NCI-H1694 (cell line): Measurements from ENCODE around the gene PCLO.

Source experiments
- DNase-seq: peaks from one replicate; lab custom pipeline; 2025; lab: John Stamatoyannopoulos, UW

The PCLO gene

GRCh38 chr7:82839063-82839462 is 323.6 kb downstream of the PCLO start:
- DNase-seq: no peak

GRCh38 chr7:82838314-82838713 is 324.4 kb downstream of the PCLO start:
- no peak for DNase-seq

GRCh38 chr7:82823073-82823472 is 339.6 kb downstream of the PCLO start:
- no peak for DNase-seq

- no peak for DNase-seq
Observed at GRCh38 chr7:82821037-82821436, 341.6 kb downstream of the PCLO start.

GRCh38 chr7:82818171-82818570 is 344.5 kb downstream of the PCLO start:
- DNase-seq: no peak

DNA sequence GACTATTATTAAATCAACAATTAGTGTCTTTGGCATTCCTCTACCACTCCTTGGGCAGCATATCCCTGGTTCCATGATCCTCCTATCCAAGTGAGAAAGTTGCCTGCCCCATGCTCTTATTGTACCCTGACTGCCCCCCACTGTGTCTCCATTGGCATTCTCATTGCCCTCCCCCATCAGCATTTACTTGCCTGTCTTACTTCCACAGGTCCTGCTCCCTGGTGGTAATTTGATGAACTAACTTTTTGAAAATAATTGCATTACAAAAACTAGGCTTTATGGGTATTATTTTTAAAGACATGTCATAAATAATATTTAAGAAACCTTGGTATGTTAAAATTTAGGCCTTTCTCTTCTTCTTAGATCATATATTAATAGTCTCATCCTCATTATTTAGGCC is 346.4 kb downstream of the PCLO start:
- no peak for DNase-seq

DNA sequence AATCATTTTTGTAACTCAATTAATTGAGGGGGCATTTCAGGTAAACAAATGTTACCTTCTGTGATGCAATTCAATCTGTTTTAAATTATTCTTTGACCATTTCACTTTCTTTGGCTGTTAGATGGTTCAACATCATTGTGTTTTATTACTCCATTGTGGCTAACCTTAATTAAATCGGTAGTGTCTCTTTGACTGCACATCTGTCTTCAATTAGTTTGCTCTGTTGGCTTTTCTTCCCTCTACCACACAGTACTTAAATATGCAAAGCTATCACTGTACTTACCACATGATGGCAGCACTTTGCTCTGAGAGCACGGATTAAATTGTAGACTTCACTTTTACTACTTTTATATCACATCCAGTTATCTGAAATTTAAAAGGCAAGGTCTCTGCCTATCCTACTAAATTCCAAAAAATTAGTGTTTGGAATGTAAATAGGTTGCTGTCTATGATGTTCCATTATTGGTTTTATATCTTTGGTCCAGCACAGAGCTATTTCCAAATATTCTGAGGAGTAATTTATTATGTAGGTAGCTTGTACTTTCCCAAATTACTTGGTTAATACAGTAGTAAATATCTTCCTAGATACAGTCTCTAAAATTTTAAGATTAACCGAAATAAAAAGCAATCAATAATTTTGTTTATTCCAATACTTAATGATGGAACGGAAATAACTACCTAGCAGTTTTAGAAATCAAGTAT is 352.0 kb downstream of the PCLO start:
- peak; percentile 68 for DNase-seq

- no peak for DNase-seq
Observed at GRCh38 chr7:82808633-82809032, 354.1 kb downstream of the PCLO start.

DNA sequence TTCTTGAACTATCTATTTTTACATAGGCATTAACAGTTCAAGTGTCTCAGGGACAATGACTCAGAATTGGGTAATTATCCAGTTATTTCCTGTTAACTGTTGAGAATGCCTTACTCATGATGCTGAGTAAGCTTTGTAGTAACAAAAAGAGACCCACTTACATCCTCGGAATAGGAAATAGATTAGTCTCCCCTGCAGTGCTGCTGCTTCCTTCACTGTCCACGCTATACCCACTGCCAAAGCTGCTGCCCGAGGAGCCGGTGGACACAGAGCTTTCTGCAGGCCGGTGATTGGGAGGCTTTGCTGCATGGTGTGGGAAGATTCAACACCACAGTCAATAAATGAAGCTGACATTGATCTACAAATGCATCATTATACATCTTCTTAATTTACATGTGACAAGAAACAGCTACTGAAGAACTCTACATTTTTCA is 357.1 kb downstream of the PCLO start:
- DNase-seq: no peak

- DNase-seq: no peak
Observed at GRCh38 chr7:82803411-82803810, 359.3 kb downstream of the PCLO start.

DNA sequence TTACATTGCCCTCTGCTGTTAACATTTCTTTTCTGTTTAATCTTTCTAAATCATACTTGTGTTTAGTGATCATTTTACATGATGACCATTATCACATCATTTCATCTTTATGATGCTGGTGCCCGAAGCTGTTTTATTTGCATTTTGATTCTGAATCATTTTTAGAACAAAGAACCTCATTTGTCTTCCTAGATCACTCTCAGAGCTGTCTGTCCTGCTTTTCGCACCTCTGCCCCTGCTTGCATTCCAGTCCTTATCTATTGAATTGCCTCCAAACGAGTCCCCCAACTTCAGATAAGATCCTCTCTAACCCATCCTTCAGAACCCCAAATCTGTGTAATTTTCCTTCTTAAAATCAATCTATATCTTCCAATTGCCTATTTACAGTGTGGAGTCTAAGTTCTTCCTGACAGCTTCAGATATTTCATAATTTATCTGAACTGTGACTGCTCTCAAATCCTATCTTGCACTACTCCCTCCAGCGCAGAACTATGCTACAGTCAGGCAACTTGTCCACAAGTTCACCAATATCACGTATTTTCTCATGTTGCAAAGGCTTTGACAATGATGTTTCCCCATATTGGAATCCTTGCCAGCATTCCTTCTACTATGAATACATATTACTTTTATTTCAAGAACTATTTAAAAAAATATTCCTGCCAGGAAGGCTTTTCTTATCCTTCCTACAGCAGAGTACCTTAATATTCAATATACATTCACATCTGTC is 372.6 kb downstream of the PCLO start:
- DNase-seq: no peak

DNA sequence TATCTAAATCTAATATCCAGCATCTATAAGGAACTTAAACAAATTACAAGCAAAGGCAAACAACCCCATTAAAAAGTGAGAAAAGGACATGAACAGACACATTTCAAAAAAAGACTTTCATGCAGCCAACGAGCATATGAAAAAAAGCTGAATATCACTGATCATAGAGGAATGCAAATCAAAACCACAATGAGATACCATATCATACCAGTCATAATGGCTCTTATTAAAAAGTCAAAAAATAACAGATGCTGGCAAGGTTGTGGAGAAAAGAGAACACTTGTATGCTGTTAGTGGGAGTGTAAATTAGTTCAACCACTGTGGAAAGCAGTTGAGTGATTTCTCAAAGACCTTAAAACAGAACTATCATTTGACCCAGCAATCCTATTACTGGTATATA is 384.7 kb downstream of the PCLO start:
- no peak for DNase-seq

DNA sequence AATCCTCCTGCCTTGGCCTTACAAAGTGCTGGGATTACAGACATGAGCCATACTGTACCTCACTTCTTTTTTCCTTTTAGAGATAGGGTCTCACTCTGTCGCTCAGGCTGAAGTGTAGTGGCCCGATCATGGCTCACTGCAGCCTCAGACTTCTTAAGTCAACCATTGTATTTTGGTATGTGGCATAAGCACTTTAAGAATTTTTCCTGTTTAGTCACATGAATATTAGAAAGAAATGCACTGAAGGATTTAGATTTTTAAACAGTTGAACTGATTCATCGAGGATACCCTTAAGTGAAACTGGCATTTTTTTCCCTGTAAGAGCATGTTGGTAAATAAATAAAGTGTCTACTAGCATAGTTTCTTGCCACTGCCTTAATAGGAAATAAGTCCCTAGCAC is 399.8 kb downstream of the PCLO start:
- DNase-seq: no peak

DNA sequence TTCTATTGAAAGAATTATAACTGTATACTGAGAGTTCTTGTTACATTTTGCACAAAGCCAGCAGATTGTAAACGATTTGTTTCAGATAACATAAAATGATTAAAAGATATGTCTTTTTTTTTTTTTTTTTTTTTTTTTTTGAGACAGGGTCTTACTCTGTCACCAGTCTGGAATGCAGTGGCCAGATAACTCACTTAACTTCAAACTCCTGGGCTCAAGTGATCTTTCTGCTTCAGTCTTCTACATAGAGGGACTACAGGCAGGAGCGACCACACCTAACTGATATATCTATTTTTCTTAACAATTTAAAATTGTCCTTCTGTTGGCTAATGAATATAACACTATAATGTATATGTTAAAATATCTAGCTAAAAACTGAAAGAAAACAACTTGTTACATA is 401.9 kb downstream of the PCLO start:
- DNase-seq: no peak

DNA sequence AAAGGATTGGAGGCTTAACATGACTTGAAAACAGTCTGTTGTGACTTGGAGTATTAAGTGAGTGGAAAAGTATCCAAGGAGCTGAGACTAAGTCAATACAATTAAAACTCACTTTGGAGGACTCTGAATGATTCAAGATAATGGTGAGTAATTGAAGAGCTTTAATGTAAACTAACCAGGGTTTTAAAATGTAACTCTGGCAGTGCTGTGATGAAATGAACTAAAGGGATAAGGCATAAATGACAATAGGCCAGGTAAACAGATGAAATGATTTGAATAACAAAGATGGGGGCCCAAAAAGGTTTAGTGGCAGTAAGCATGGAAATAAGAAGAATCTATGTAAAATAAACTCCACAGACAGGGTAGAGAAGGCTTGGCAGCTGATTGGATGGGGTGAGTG is 402.6 kb downstream of the PCLO start:
- no peak for DNase-seq

DNA sequence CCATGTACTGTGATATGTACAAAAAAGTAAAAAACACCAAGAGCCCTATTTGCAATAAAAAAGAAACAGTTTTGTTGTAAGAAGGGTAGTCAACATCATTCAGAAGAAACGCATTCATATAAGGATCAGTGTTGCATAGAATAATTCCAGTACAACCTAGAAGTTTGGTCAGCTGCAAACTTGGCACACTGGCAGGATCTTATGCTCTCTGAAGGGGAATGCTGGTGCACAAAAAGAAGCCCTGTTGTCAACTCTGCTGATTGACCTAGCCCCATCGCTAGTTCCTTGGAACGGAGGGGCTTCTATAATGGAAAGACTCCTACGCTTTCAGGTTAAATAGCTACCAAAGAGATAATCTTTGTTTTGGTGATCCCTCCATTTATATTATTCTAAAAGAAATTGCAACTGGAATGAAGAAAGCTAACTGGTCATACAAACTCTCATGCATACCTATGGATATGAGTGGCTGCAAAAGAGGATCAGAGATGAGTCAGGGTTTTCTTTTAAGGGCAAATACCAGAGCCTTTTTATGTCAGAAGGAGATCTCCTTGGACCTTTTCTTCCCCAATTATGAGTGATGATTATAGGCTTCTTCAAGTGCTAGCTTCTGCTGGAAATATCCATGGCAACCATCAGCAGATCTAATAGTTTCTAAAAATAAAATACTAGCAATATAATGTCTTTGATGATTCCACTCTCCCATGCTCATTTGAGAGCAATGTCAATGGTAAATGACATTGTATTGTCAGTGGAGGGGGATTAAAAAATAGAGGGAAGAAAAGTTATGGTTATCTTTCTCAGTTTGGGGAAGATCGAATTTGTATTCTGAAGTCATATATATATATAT is 406.8 kb downstream of the PCLO start:
- DNase-seq: no peak

DNA sequence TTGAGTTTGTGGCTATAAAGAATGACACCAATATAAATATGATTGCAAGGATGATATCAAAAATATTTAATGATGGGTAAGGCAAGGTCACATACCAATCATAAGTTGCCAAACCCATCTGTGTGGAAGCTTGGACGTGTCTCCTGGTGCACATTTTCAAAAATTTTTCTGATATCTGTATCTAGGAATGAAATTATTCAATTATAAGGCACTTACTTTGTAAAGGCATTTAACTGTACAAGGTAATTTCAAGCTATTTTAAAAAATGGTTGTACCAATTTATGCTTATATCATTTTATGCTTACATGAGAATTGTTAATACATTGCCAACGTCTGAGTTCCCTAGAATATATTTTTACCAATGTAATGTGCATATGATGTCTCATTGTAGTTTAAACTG is 412.7 kb downstream of the PCLO start:
- DNase-seq: no peak

DNA sequence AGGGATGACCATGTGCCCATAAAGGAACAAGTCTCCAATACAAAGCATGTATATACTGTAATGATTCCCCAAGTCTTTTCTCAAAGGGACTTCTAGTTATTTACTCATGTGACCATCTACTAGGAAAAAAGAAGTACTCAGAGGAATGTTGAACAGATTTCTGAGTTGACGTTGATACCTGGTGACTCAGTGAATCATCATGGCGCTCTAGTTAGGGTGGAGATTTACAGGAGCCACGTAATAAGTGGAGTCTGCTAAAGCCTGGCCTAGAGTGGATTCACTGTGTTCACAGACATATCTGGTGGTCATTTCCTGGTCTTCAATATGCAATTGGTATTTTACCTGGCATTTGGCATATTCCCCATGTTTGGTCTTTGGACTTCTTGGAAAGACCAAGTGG is 416.9 kb downstream of the PCLO start:
- no peak for DNase-seq

DNA sequence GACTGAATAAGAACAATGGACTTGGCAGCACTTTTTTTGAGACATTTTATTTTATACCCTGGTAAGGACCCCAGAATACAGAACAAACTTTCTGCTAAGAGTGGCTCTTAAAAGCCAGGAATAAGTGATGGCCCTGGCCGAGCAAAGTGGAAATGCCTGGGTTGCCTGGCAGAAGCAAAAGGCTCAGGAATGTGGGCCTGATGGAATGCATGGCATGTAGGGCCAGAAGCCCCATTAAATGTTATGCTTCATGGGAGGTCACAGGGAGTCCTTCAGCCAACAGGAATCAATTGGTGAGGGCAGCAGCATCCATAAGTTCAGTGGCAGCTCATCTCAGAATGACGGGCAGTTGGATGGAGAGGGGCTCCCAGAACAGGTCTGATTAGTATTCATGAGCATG is 417.6 kb downstream of the PCLO start:
- no peak for DNase-seq

GRCh38 chr7:82742163-82742562 is 420.5 kb downstream of the PCLO start:
- DNase-seq: no peak

GRCh38 chr7:82741493-82741892 is 421.2 kb downstream of the PCLO start:
- no peak for DNase-seq

GRCh38 chr7:82740246-82740848 is 422.3 kb downstream of the PCLO start:
- peak; percentile 74 for DNase-seq
